Neural crest cell (in vitro differentiated cells): ENCODE results near the gene GRM4. TPM values are rescaled to one million over a fixed set of nuclear protein-coding genes. Genes with fewer than 3 reads are reported as not detected.

Experiments used
- DNase-seq: peaks from one replicate; pipeline ENCODE4 v3.0.0; 2021; ENCODE audit warnings: low read depth, mixed read lengths, low spot score
- H3K27ac Mint-ChIP-seq: one replicate; pipeline ENCODE4 v1.8.0; 2021; ENCODE audit warnings: mild to moderate bottlenecking, mixed read lengths; ENCODE audit not compliant: unreplicated experiment
- H3K27me3 Mint-ChIP-seq: 2 replicates; pipeline ENCODE4 v1.8.0; 2021; ENCODE audit warnings: low read depth, mild to moderate bottlenecking, mixed read lengths
- H3K36me3 Mint-ChIP-seq: 2 replicates; pipeline ENCODE4 v1.8.0; 2021; ENCODE audit warnings: low read depth, mild to moderate bottlenecking, mixed read lengths
- H3K4me1 Mint-ChIP-seq: 2 replicates; pipeline ENCODE4 v1.8.0; 2021; ENCODE audit warnings: mixed read lengths
- H3K4me3 Mint-ChIP-seq: one replicate; pipeline ENCODE4 v1.8.0; 2021; ENCODE audit warnings: mild to moderate bottlenecking, mixed read lengths
- H3K9me3 Mint-ChIP-seq: 2 replicates; pipeline ENCODE4 v1.8.0; 2021; ENCODE audit warnings: mixed read lengths
- total RNA-seq: library from RNA; stranded (reverse); gene quantifications from 2 replicates; pipeline ENCODE4 v1.2.1, GENCODE V29; 2021
- TF ChIP-seq, protein P1 (sequence below): fragments of 200-600 bp; sonication (generic); conservative IDR thresholded peaks from 2 replicates; pipeline ENCODE4 v1.5.0; 2021; ENCODE audit warnings: antibody characterized with exemption, mild to moderate bottlenecking

GRM4 gene
- total RNA-seq, 1 donor from 2014 or later: not detected

GRCh38 chr6:34176261-34177031 is 30.6 kb upstream of the GRM4 start:
- no peak overlapping the region for H3K27ac Mint-ChIP-seq
- TF ChIP-seq, protein P1, sequence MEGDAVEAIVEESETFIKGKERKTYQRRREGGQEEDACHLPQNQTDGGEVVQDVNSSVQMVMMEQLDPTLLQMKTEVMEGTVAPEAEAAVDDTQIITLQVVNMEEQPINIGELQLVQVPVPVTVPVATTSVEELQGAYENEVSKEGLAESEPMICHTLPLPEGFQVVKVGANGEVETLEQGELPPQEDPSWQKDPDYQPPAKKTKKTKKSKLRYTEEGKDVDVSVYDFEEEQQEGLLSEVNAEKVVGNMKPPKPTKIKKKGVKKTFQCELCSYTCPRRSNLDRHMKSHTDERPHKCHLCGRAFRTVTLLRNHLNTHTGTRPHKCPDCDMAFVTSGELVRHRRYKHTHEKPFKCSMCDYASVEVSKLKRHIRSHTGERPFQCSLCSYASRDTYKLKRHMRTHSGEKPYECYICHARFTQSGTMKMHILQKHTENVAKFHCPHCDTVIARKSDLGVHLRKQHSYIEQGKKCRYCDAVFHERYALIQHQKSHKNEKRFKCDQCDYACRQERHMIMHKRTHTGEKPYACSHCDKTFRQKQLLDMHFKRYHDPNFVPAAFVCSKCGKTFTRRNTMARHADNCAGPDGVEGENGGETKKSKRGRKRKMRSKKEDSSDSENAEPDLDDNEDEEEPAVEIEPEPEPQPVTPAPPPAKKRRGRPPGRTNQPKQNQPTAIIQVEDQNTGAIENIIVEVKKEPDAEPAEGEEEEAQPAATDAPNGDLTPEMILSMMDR: no peak
- H3K4me3 Mint-ChIP-seq: no peak overlapping the region
- DNase-seq: no peak
- H3K9me3 Mint-ChIP-seq: no peaks in the 10 kb centered on the region
- no peaks in the 10 kb centered on the region for H3K27me3 Mint-ChIP-seq
- H3K36me3 Mint-ChIP-seq: no peaks in the 10 kb centered on the region
- H3K4me1 Mint-ChIP-seq: no peaks in the 10 kb centered on the region

GRCh38 chr6:34174846-34175399 is 29.0 kb upstream of the GRM4 start:
- Mint-ChIP-seq H3K9me3 (no peaks in the 10 kb centered on the region), H3K27ac (no peak overlapping the region), H3K36me3 (no peaks in the 10 kb centered on the region), H3K27me3 (no peaks in the 10 kb centered on the region), H3K4me1 (no peaks in the 10 kb centered on the region), H3K4me3 (no peak overlapping the region)
- no peak for DNase-seq
- TF ChIP-seq, protein P1: no peak

DNA sequence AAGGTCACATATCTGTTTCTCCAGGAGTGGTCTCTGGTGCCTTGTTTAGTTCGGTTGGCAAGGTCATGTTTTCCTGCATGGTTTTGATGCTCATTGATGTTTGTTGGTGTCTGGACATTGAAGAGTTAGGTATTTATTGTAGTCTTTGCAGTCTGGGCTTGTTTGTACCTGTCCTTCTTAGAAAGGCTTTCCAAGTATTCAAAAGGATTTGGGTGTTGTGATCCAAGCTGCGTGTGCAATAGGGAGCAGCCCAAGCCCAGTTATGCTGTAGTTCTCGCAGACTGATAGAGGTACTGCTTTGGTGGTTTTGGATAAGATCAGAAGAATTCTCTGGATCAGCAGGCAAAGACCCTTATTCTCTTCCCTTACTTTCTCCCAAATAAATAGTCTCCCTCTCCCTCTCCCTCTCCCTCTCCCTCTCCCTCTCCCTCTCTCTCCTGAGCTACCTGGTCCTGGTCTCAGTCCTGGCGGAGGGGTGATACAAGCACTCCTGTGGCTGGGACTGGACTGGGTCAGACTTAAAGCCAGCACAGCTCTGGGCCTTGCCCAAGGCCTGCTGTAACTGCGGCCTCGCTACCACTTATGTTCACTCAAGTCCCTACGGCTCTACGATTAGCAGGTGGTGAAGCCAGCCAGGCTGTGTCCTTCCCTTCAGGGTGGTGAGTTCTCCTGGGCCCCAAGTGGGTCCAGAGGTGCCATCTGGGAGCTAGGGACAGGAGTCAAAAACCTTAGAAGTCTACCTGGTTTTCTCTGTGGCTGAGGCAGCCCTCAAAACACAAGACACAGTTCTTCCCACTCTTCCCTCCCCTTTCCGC is 27.3 kb upstream of the GRM4 start:
- no peak for DNase-seq
- H3K36me3 Mint-ChIP-seq: no peaks in the 10 kb centered on the region
- H3K27ac Mint-ChIP-seq: no peak overlapping the region
- H3K9me3 Mint-ChIP-seq: no peaks in the 10 kb centered on the region
- no peaks in the 10 kb centered on the region for H3K27me3 Mint-ChIP-seq
- no peak overlapping the region for H3K4me3 Mint-ChIP-seq
- TF ChIP-seq, protein P1: no peak
- H3K4me1 Mint-ChIP-seq: no peaks in the 10 kb centered on the region

DNA sequence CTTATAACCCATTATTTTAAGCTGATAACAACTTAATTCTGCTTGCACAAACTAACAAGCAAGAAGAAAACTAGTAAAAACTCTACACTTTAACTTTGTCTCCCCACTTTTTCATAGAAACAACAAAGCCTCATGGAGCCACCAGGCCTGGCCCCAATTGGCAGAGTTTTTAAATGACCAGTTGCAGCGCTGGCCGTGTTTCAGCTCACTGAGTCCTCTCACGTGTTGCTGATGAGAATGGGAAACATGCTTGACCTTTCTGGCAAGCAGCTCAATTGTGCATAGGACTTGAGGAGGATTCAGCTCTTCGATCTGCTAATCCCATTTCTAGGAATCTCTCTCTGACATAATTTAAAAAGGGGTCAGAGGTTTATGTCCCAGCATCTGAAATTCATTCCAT is 24.5 kb upstream of the GRM4 start:
- Mint-ChIP-seq H3K9me3 (no peaks in the 10 kb centered on the region), H3K4me1 (no peaks in the 10 kb centered on the region), H3K27me3 (peaks cover 6% of the 10 kb centered on the region), H3K36me3 (no peaks in the 10 kb centered on the region), H3K4me3 (no peak overlapping the region), H3K27ac (no peak overlapping the region)
- no peak for DNase-seq
- TF ChIP-seq, protein P1: no peak

- H3K27ac Mint-ChIP-seq: no peak overlapping the region
- H3K4me3 Mint-ChIP-seq: no peak overlapping the region
- peaks cover 6% of the 10 kb centered on the region for H3K27me3 Mint-ChIP-seq
- TF ChIP-seq, protein P1: no peak
- DNase-seq: no peak
- H3K9me3 Mint-ChIP-seq: no peaks in the 10 kb centered on the region
- H3K36me3 Mint-ChIP-seq: no peaks in the 10 kb centered on the region
- no peaks in the 10 kb centered on the region for H3K4me1 Mint-ChIP-seq
Measured at GRCh38 chr6:34169897-34170296, 24.0 kb upstream of the GRM4 start.
